GM12892 (cell line): Measurements from ENCODE around the gene PCSK1.

Experiments used
- POLR2A ChIP-seq: IDR thresholded peaks from 2 replicates; pipeline ENCODE4 v1.6.1; 2011; ENCODE audit warnings: low read depth, low read length, control low read depth
- POLR2AphosphoS5 ChIP-seq: IDR thresholded peaks from 2 replicates; pipeline ENCODE4 v1.6.1; 2011; ENCODE audit warnings: low read depth, low read length, control low read depth
- TAF1 ChIP-seq: IDR thresholded peaks from 2 replicates; pipeline ENCODE4 v1.6.1; 2011; ENCODE audit warnings: low read depth, mild to moderate bottlenecking, control low read depth, low read length, borderline replicate concordance

- TF ChIP-seq POLR2AphosphoS5 (no peak), POLR2A (no peak), TAF1 (no peak)
Measured at GRCh38 chr5:96412868-96413449, 20.1 kb downstream of the PCSK1 start.
